ENCODE measurements around the gene ZNF503.
"Not testable (repeated sequence)": the region's sequence is repeated elsewhere in the genome, so short reads cannot be mapped to it uniquely, and the experiment has no call there.

Gene ZNF503

GRCh38 chr10:75395066-75395931 lies 6.3 kb downstream of the ZNF503 start:
- no peak for DNase-seq

- no peak for DNase-seq
Measured at GRCh38 chr10:75394221-75394620, 7.3 kb downstream of the ZNF503 start.

- no peak for DNase-seq
Measured at GRCh38 chr10:75392744-75393143, 8.8 kb downstream of the ZNF503 start.

- no peak for DNase-seq
Measured at GRCh38 chr10:75392271-75392670, 9.3 kb downstream of the ZNF503 start.

GRCh38 chr10:75390178-75390577 lies 11.4 kb downstream of the ZNF503 start:
- DNase-seq = no peak

- no peak for DNase-seq
Measured at GRCh38 chr10:75388082-75388481, 13.5 kb downstream of the ZNF503 start.

- no peak for DNase-seq
Measured at GRCh38 chr10:75386128-75386527, 15.4 kb downstream of the ZNF503 start.

GRCh38 chr10:75379817-75380216 lies 21.7 kb downstream of the ZNF503 start:
- DNase-seq = no peak

GRCh38 chr10:75379212-75379724 lies 22.3 kb downstream of the ZNF503 start:
- no peak for DNase-seq

- no peak for DNase-seq
Measured at GRCh38 chr10:75378379-75378778, 23.2 kb downstream of the ZNF503 start.

- no peak for DNase-seq
Measured at GRCh38 chr10:75377869-75378268, 23.7 kb downstream of the ZNF503 start.

- no peak for DNase-seq
Measured at GRCh38 chr10:75375838-75376237, 25.7 kb downstream of the ZNF503 start.

GRCh38 chr10:75371010-75371409 lies 30.6 kb downstream of the ZNF503 start:
- no peak for DNase-seq

- DNase-seq = not testable (repeated sequence)
Measured at GRCh38 chr10:75369838-75370237, 31.7 kb downstream of the ZNF503 start.

GRCh38 chr10:75367901-75368300 lies 33.7 kb downstream of the ZNF503 start:
- no peak for DNase-seq

GRCh38 chr10:75367021-75367487 lies 34.5 kb downstream of the ZNF503 start:
- DNase-seq = no peak

- no peak for DNase-seq
Measured at GRCh38 chr10:75363431-75363830, 38.1 kb downstream of the ZNF503 start.

GRCh38 chr10:75359876-75360275 lies 41.7 kb downstream of the ZNF503 start:
- DNase-seq = not testable (repeated sequence)

- DNase-seq = no peak
Measured at GRCh38 chr10:75358835-75359421, 42.6 kb downstream of the ZNF503 start.

GRCh38 chr10:75358132-75358531 lies 43.4 kb downstream of the ZNF503 start:
- DNase-seq = no peak

- DNase-seq = no peak
Measured at GRCh38 chr10:75357500-75357899, 44.1 kb downstream of the ZNF503 start.

- DNase-seq = no peak
Measured at GRCh38 chr10:75356484-75356883, 45.1 kb downstream of the ZNF503 start.

GRCh38 chr10:75355706-75356105 lies 45.9 kb downstream of the ZNF503 start:
- DNase-seq = no peak

- no peak for DNase-seq
Measured at GRCh38 chr10:75353183-75353582, 48.4 kb downstream of the ZNF503 start.
